ENCODE measurements around the gene RGS2. TPM values are rescaled to one million over a fixed set of nuclear protein-coding genes. Genes with fewer than 3 reads are reported as not detected.
A peak's percentile ranks its signal among the peaks of the same experiment; 100 is the strongest.

The RGS2 gene
- total and polyA plus RNA-seq, 8 donors, result 40.6 to 204 (median 101) TPM

- WGBS, 5 donors, result 44 to 64% (median 50%) methylated on average over 5 of the region's 5 CpGs
- Histone ChIP-seq H3K4me3 (peak overlapping the region; percentile 64 to 76 (median 70)), H3K27ac (peak overlapping the region in 4 of 5 donors; percentile 90 to 99 (median 95)), H3K36me3 (peaks cover 0 to 18% (median 12%) of the 10 kb centered on the region in 4 donors), H3K27me3 (no peaks in the 10 kb centered on the region), H3K4me1 (peaks cover 0 to 63% (median 22%) of the 10 kb centered on the region in 4 donors), H3K9me3 (no peaks in the 10 kb centered on the region)
- intact Hi-C loops (cut with DNase I; ENCODE audit: low total_unique reads), result no loop called here
- TF ChIP-seq POLR2A (IDR thresholded peaks at IDR 0.05) (no peak), CTCF (IDR thresholded peaks at IDR 0.05) (no peak), POLR2AphosphoS5 (IDR thresholded peaks at IDR 0.05) (peak; percentile 24 to 55 (median 55)), EP300 (IDR thresholded peaks at IDR 0.05) (no peak)
- DNase-seq, result peak in 1 of 2 donors; percentile 84
Measured at GRCh38 chr1:192810253-192810880, 1.5 kb downstream of the RGS2 start.

GRCh38 chr1:192811006-192811405 lies 2.2 kb downstream of the RGS2 start:
- peaks cover 0 to 18% (median 12%) of the 10 kb centered on the region in 4 donors for H3K36me3 ChIP-seq
- H3K27me3 ChIP-seq, result no peaks in the 10 kb centered on the region
- intact Hi-C loops (cut with DNase I; ENCODE audit: low total_unique reads), result no loop called here
- peak overlapping the region; percentile 64 to 76 (median 70) for H3K4me3 ChIP-seq
- peak overlapping the region in 4 of 5 donors; percentile 90 to 99 (median 95) for H3K27ac ChIP-seq
- H3K9me3 ChIP-seq, result no peaks in the 10 kb centered on the region
- TF ChIP-seq EP300 (IDR thresholded peaks at IDR 0.05) (no peak), POLR2AphosphoS5 (IDR thresholded peaks at IDR 0.05) (no peak), POLR2A (IDR thresholded peaks at IDR 0.05) (no peak), CTCF (IDR thresholded peaks at IDR 0.05) (no peak)
- peaks cover 0 to 56% (median 21%) of the 10 kb centered on the region in 4 donors for H3K4me1 ChIP-seq
- 54 to 86% (median 70%) methylated on average over 3 of the region's 3 CpGs for WGBS, 5 donors
- DNase-seq, result no peak

- peak overlapping the region; percentile 64 to 76 (median 70) for H3K4me3 ChIP-seq
- 71 to 83% (median 76%) methylated on average over 6 of the region's 6 CpGs for WGBS, 5 donors
Measured at GRCh38 chr1:192811594-192812239, 2.9 kb downstream of the RGS2 start.

More at GRCh38 chr1:192811594-192812239, 2.9 kb downstream of the RGS2 start:
- Histone ChIP-seq H3K9me3 (no peaks in the 10 kb centered on the region), H3K27me3 (no peaks in the 10 kb centered on the region), H3K27ac (peak overlapping the region in 4 of 5 donors; percentile 90 to 99 (median 95)), H3K36me3 (peaks cover 0 to 18% (median 12%) of the 10 kb centered on the region in 4 donors), H3K4me1 (peaks cover 0 to 49% (median 17%) of the 10 kb centered on the region in 4 donors)
- no peak for DNase-seq
- TF ChIP-seq CTCF (IDR thresholded peaks at IDR 0.05), result no peak
- peak in 2 of 3 donors; percentile 13 to 38 for TF ChIP-seq POLR2AphosphoS5 (IDR thresholded peaks at IDR 0.05)
- TF ChIP-seq EP300 (IDR thresholded peaks at IDR 0.05), result no peak
- intact Hi-C loops (cut with DNase I; ENCODE audit: low total_unique reads), result no loop called here

Measured in stomach (tissue), 9 donors.